Subcutaneous abdominal adipose tissue (tissue), 5 donors: Measurements from ENCODE around the gene HIGD1B.
A peak's percentile ranks its signal among the peaks of the same experiment; 100 is the strongest.

Experiments
- H3K27ac ChIP-seq: one replicate; pipeline ENCODE4 v1.7.0; 2013; ENCODE audit warnings: low read depth, mild to moderate bottlenecking, inconsistent platforms, low read length, moderate library complexity
- H3K27me3 ChIP-seq, 5 donors: one replicate each; pipeline ENCODE4 v1.7.0; 2013; ENCODE audit warnings: low read length in 5 of 5, inconsistent platforms in 1 of 5; ENCODE audit not compliant: control insufficient read depth in 5 of 5, insufficient read depth in 4 of 5
- H3K36me3 ChIP-seq, 5 donors: one replicate each; pipeline ENCODE4 v1.7.0; 2013; ENCODE audit warnings: low read length in 5 of 5; ENCODE audit not compliant: control insufficient read depth in 5 of 5, insufficient read depth in 5 of 5
- H3K4me1 ChIP-seq, 5 donors: one replicate each; pipeline ENCODE4 v1.7.0; 2013; ENCODE audit warnings: low read length in 5 of 5, mild to moderate bottlenecking in 3 of 5, moderate library complexity in 1 of 5; ENCODE audit not compliant: control insufficient read depth in 5 of 5, insufficient read depth in 5 of 5
- H3K4me3 ChIP-seq, 5 donors: one replicate each; pipeline ENCODE4 v1.7.0; 2013; ENCODE audit warnings: low read length in 5 of 5, low read depth in 1 of 5
- H3K9ac ChIP-seq, 5 donors: one replicate each; pipeline ENCODE4 v1.7.0; 2013; ENCODE audit warnings: low read length in 5 of 5, mild to moderate bottlenecking in 4 of 5, moderate library complexity in 3 of 5
- H3K9me3 ChIP-seq, 5 donors: one replicate each; pipeline ENCODE4 v1.7.0; 2013; ENCODE audit warnings: low read length in 5 of 5; ENCODE audit not compliant: control insufficient read depth in 5 of 5
- donor health status: healthy.
- donor health status: healthy.
- donor health status: healthy.
- donor health status: healthy.
- donor health status: healthy.

The HIGD1B gene

DNA sequence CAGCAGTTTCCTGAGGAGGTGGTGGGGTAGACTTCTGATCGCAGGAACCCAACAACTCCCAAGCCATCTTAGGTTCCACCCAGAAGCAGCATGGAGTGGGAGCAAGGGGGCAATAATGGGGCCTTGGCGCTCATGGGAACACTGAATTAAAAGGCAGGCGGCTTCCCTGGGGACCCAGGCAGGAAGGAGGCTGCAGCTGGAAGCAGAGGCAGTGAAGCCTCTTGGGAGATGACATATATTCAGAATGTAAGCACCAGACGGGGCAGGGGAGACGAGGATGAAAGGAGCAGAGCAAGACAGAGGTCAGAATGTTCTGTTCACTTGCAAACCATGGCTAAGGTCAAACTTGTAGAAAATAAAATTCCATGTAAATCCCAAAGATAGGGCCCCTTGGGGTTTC lies 2.9 kb downstream of the HIGD1B start:
- no peak overlapping the region for H3K27ac ChIP-seq
- H3K4me1 ChIP-seq, result peaks cover 0 to 3% (median 0%) of the 10 kb centered on the region in 5 donors
- no peak overlapping the region for H3K9ac ChIP-seq
- H3K4me3 ChIP-seq, result no peak overlapping the region
- H3K9me3 ChIP-seq, result no peaks in the 10 kb centered on the region
- peaks cover 4 to 60% (median 54%) of the 10 kb centered on the region in 5 donors for H3K36me3 ChIP-seq
- no peaks in the 10 kb centered on the region for H3K27me3 ChIP-seq

DNA sequence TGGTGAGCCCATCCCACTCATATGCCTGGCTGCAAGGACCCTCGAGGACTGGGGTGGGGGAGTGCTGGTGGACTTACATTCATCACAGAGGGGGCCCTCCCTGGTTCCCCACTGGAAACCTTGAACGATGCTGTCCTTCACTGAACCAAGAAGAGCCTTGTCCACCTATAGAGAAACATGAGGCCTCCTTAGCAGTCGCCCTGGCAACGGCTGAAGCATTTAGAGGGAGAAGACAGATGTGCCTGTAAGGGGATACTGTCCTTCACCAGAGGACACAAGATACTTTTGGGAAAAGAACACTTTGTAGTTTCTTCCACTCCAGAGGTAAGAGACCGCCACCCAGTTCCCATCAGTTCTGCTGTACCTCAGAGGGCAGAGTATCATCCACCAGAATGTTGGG lies 6.5 kb downstream of the HIGD1B start:
- no peak overlapping the region for H3K27ac ChIP-seq
- H3K27me3 ChIP-seq, result no peaks in the 10 kb centered on the region
- no peak overlapping the region for H3K9ac ChIP-seq
- H3K9me3 ChIP-seq, result no peaks in the 10 kb centered on the region
- H3K4me3 ChIP-seq, result no peak overlapping the region
- H3K36me3 ChIP-seq, result peaks cover 5 to 95% (median 86%) of the 10 kb centered on the region in 5 donors
- H3K4me1 ChIP-seq, result peaks cover 0 to 3% (median 0%) of the 10 kb centered on the region in 5 donors

DNA sequence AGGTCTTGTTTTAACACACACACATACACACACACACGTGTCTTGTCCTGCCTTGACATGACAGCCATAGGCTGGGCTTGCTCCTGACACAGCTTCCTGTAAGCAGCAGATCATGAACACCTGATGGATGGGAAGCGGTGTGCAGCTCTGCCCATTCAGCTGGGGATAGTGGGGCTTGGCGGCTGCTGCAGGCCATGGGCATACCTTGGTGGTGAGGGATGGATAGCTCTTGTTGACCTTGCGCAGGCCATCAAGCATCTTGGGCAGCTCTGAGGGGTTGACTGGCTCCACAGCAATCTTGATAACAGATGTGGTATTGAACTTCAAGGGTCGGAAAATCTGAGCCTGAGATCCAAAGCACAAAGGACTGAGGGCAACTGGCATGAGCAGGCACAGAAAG lies 12.0 kb downstream of the HIGD1B start:
- no peak overlapping the region for H3K9ac ChIP-seq
- no peaks in the 10 kb centered on the region for H3K27me3 ChIP-seq
- no peak overlapping the region for H3K27ac ChIP-seq
- no peaks in the 10 kb centered on the region for H3K9me3 ChIP-seq
- no peak overlapping the region for H3K4me3 ChIP-seq
- no peaks in the 10 kb centered on the region for H3K4me1 ChIP-seq
- peaks cover 12 to 98% (median 91%) of the 10 kb centered on the region in 5 donors for H3K36me3 ChIP-seq

DNA sequence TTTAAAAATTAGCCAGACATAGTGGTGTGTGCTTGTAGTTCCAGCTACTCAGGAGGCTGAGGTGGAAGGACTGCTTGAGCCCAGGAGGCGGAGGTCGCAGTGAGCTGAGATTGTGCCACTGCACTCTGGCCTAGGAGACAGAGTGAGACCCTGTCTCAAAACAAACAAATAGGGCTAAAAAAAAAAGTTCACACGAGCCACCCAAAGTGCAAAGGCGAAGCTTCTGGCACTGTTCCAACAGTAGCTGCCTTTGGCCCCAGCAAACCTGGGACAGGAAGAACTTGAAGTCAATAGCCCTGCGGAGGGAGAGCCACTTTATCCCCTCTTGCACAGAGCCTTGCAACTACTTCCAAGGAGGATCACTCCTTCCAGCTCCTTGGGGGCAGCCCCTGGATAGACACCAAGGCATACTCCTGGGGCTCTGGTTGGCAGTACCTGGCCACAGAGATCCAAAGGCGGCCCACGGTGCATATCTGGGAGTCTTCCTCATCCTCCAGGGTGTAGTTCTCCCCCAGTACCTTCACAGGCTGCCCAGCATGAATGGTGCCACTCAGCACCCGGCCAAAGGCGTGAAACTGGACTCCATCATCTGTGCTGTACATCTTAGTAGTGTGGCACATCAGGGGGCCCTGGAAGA lies 14.7 kb downstream of the HIGD1B start:
- Histone ChIP-seq H3K9ac (no peak overlapping the region), H3K36me3 (peaks cover 12 to 93% (median 77%) of the 10 kb centered on the region in 5 donors), H3K27ac (no peak overlapping the region), H3K4me1 (no peaks in the 10 kb centered on the region), H3K4me3 (no peak overlapping the region), H3K9me3 (no peaks in the 10 kb centered on the region), H3K27me3 (no peaks in the 10 kb centered on the region)

- Histone ChIP-seq H3K27ac (no peak overlapping the region), H3K4me3 (no peak overlapping the region), H3K9me3 (no peaks in the 10 kb centered on the region), H3K4me1 (peaks cover 0 to 5% (median 4%) of the 10 kb centered on the region in 5 donors), H3K9ac (no peak overlapping the region), H3K27me3 (no peaks in the 10 kb centered on the region), H3K36me3 (peaks cover 14 to 93% (median 78%) of the 10 kb centered on the region in 5 donors)
These were observed 15.6 kb downstream of the HIGD1B start for GRCh38 chr17:44863061-44863918.

GRCh38 chr17:44864831-44865230 lies 17.1 kb downstream of the HIGD1B start:
- Histone ChIP-seq H3K36me3 (peaks cover 19 to 91% (median 79%) of the 10 kb centered on the region in 5 donors), H3K27ac (no peak overlapping the region)

GRCh38 chr17:44865231-44865660 lies 17.6 kb downstream of the HIGD1B start:
- Histone ChIP-seq H3K27me3 (no peaks in the 10 kb centered on the region), H3K27ac (no peak overlapping the region), H3K36me3 (peaks cover 23 to 91% (median 79%) of the 10 kb centered on the region in 5 donors), H3K4me3 (no peak overlapping the region), H3K9ac (no peak overlapping the region), H3K9me3 (no peaks in the 10 kb centered on the region), H3K4me1 (peaks cover 0 to 5% (median 4%) of the 10 kb centered on the region in 5 donors)

More at GRCh38 chr17:44864831-44865230, 17.1 kb downstream of the HIGD1B start:
- H3K27me3 ChIP-seq, result no peaks in the 10 kb centered on the region
- no peaks in the 10 kb centered on the region for H3K9me3 ChIP-seq
- peaks cover 0 to 5% (median 4%) of the 10 kb centered on the region in 5 donors for H3K4me1 ChIP-seq
- no peak overlapping the region for H3K4me3 ChIP-seq
- no peak overlapping the region for H3K9ac ChIP-seq

DNA sequence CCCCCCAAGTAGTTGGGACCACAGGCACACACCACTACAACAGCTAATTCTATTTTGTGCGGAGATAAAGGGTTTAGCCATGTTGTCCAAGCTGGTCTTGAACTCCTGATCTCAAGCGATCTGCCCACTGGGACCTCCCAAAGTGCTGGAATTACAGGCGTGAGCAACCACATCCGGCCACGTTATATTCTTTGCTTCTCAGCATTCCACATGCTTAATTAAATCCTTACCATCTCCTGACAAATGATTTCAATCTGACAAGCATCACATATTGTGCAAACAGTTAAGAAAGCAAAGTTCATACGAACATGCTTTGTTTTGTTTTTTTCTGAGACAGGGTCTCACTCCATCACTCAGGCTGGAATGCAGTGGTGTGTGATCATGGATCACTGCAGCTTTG lies 18.2 kb downstream of the HIGD1B start:
- no peak overlapping the region for H3K27ac ChIP-seq

DNA sequence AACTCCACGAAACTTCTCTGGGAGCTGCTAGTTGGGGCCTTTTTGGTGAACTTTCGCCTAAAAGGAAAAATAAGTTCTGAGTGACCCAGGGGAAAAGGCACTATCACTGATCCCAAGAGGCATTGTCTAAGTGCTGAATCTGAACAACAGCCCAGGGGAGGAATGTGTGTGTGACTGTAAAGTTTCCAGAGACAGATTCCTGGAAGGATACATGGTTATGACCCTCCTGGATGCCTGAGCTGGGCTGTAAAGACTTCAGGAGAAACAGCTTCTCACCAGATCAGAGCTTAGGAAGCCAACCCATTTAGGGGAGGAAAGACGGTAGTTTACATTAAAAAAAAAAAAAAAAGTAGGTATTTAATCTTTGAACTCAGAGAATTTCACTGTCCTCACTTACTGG lies 20.2 kb downstream of the HIGD1B start:
- peaks cover 25 to 90% (median 74%) of the 10 kb centered on the region in 5 donors for H3K36me3 ChIP-seq

More for the DNA sequence above, 18.2 kb downstream of the HIGD1B start:
- H3K9me3 ChIP-seq, result no peaks in the 10 kb centered on the region
- H3K4me3 ChIP-seq, result no peak overlapping the region
- no peak overlapping the region for H3K9ac ChIP-seq
- H3K27me3 ChIP-seq, result no peaks in the 10 kb centered on the region
- H3K4me1 ChIP-seq, result peaks cover 0 to 5% (median 4%) of the 10 kb centered on the region in 5 donors
- H3K36me3 ChIP-seq, result peaks cover 26 to 88% (median 76%) of the 10 kb centered on the region in 5 donors

GRCh38 chr17:44871556-44871955 lies 23.9 kb downstream of the HIGD1B start:
- no peaks in the 10 kb centered on the region for H3K27me3 ChIP-seq
- peak overlapping the region in 1 of 5 donors; percentile 14 for H3K9ac ChIP-seq
- peaks cover 20 to 86% (median 73%) of the 10 kb centered on the region in 5 donors for H3K36me3 ChIP-seq
- H3K27ac ChIP-seq, result no peak overlapping the region
- H3K4me1 ChIP-seq, result peaks cover 2 to 21% (median 19%) of the 10 kb centered on the region in 5 donors
- no peaks in the 10 kb centered on the region for H3K9me3 ChIP-seq
- H3K4me3 ChIP-seq, result no peak overlapping the region

More for the DNA sequence above, 20.2 kb downstream of the HIGD1B start:
- Histone ChIP-seq H3K9me3 (no peaks in the 10 kb centered on the region), H3K4me1 (peaks cover 2 to 14% (median 13%) of the 10 kb centered on the region in 5 donors), H3K9ac (no peak overlapping the region), H3K27ac (no peak overlapping the region), H3K4me3 (no peak overlapping the region), H3K27me3 (no peaks in the 10 kb centered on the region)
